ENCODE results near the gene TXNDC2.
A peak's percentile ranks its signal among the peaks of the same experiment; 100 is the strongest.

Gene TXNDC2

DNA sequence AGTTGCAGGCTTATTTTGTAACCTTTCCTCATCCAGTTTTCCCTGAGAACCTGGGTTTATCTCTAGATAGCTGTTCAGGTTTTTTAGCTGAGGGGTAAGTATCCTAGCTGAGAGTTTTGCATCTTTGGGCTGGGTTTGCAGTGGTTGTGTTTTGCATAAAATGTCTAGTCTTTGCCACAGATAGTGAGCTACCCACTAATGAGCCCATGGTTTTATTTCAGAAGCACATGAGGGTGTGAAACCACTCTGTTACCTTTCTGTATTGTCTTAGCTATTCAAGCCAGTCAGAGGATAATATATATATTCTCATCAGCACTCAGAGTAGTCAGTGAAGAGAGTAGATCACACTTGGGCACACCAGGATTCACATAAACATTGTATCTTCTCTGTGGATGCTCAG, 24.6 kb upstream of the TXNDC2 start:
- DNase-seq: no peak

DNA sequence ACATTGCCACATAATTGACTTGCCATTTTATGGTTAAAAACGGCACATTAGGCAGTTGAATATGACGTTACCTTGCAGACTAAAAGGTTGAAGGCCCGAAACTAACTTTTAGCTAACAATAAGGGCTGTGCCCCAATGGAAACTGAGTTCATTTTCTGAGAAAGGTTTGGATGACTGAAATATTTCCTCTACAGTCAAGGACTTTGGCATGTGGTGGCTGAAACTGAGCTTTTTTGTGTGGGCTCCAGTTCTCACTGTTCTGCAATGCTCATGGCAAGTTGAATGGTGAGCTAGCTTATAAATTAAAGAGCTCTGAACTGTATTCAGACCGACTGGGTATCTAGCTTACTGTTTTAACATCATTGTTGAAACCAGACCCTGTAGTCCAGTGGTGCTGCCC, 23.8 kb upstream of the TXNDC2 start:
- no peak for DNase-seq

DNA sequence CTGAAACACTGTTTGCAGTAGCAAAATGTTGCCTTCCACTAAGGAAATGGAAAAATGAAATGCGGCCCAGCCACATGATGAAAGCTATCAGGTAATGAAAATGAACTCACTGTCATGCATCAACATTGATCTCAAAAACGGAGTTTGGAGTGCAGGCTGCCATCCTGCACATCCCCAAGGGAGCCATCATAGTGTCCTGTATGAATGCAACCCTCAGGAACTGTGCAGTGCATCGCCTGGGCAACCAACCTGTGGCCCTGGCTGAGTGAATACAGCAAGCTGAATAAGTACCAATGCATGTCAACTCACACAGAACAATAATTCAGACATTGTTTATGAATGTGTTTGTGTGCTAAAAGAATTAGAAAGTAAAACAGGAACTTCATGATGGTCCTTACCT, 23.1 kb upstream of the TXNDC2 start:
- no peak for DNase-seq

DNA sequence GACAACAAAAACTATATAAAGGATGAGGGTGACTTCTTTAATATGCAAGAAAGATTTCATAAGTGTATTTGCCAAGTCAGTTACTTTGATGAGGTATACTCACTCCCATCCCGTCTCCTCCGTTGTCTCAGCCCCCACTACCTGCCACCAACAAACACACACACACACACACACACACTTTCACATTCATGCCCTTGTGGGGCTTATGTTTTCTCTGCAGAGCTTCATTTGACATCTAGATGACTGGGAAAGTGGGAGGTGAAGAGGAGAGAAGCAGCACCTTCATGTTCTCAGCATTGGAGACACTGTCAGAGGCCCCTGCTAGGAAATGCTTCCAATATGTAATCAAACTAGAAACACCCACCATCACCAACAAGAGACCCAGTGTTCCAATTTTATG, 22.5 kb upstream of the TXNDC2 start:
- DNase-seq: no peak

DNA sequence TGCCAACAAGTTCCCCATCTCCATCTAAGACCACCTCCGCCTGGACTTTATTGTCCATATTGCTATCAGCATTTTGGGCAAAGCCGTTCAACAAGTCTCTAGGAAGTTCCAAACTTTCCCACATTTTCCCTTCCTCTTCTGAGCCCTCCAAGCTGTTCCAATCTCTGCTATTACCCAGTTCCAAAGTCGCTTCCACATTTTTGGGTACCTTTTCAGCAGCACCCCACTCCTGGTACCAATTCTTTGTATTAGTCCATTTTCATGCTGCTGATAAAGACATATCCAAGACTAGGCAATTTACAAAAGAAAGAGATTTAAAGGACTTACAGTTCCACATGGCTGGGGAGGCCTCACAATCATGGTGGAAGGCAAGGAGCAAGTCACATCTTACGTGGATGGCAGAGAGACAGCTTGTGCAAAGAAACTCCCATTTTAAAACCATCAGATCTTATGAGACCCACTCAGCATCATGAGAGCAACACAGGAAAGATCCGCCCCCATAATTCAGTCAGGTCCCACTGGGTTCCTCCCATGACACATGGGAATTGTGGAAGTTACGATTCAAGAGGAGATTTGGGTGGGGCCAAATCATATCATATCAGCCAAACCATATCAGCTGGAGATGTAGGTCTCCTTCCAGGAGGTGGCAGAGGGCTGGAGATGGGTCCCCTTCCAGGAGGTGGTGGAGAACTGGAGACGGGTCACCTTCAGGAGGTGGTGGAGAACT, 19.8 kb upstream of the TXNDC2 start:
- DNase-seq: no peak

DNA sequence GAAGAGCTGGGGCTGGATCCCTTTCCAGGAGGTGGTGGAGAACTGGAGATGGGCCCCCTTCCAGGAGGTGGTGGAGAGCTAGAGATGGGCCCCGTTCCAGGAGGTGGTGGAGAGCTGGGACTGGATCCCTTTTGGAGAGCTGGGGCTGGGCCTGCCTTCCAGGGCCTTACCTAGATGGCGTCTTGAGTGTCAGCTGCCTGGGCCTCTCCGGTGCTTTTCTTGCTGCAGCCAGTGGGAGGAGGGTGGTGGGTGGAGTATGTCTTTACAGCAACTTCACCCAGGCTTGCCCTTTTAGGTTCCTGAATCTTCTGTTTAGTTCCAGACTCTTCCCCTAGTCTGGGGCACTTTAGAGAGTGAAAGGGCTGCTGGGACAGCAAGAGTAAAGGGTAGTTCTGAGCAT, 19.1 kb upstream of the TXNDC2 start:
- DNase-seq: no peak

DNA sequence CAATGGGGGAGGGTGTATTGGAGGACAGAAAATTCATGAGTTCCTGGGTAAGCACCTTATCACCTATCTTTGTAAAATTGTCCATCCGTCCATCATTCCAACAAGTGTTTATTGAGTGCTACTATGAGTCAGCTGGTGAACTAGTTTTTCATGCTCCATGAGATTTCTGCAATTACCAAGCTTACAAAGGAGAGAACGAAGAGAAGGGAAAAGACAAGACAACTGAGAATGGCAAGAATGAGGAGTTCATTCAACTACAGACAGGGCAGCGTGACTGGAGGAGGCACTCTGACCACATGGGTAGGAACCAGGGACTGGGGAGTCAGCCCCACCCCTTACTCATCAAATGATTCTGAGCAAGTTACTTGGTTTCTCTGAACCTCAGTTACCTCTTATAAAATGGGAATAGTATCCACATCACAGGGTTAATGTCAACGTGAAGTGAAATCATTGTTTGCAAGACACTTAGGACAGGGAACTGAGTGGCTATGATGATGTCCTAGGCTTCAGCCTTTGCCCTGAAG, 18.6 kb upstream of the TXNDC2 start:
- no peak for DNase-seq

DNA sequence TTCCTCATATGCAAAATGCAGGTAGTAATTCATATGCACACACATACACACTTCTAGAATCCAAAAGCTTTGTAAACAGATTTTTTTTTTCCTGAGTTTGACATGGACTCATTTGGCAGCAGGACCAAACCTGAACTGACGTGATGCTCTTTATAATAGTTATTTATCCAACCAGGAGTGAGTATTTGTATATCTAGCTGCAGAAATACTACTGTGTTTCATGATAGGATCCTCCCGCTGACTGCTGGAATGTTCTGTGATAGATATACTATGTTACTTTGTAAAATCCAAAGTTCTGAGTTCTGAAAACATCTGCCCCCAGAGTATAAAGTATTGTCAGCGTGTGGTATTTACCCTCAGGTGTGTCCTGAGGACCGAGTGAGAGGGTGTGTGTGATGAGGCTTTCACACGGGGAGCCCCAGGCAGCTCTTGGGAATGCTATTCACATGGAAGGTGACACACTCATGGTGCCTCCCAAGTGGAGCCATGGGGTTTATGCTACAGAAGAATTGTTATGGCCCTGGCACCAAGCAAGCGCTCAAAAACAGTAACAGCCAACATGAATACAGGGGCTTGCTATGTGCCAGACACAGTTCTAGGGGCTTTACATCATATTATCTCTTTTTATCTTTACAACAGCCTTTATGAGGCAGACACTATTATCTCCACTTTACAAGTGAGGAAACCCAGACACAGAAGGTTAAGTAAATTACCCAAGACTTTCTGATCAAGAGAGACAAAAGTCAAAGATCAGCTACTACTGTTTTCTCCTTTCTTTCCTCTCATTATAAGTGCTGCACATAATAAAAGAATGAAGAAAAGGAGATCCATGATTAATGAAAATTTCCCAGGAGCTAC, 16.7 kb upstream of the TXNDC2 start:
- no peak for DNase-seq

DNA sequence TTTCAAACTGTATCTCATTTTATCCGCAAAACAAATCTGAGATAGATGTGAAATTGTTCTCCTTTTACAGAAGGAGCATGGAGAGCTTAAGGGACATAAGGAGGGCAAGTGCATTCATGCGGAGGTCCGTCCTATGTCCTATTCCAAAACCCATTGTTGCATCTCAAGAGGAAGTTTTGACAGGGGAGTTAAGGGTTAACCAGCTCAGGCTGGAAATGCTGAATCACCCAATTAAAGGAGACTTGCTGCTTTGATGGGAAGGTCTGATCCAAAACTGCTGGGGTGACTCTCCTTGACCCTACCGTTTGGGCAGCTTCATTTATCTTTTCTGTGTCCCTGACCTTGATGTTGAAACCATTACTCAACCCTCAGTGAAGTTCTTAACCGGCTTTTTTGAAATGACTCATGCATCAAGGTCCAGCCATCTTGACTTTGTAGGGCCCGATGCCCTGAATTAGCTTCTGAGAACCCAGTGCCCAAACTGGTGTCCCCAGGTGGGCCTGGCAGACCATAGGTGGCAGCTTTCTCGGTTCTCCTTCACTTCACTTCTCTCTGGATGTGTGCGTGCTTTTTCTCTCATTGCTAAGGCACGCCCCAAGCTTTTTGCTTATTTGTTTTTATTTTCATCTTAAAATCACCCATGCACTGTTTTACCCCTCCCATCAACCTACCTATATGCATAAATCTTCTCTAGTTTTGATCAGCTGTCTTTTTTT, 15.9 kb upstream of the TXNDC2 start:
- no peak for DNase-seq

DNA sequence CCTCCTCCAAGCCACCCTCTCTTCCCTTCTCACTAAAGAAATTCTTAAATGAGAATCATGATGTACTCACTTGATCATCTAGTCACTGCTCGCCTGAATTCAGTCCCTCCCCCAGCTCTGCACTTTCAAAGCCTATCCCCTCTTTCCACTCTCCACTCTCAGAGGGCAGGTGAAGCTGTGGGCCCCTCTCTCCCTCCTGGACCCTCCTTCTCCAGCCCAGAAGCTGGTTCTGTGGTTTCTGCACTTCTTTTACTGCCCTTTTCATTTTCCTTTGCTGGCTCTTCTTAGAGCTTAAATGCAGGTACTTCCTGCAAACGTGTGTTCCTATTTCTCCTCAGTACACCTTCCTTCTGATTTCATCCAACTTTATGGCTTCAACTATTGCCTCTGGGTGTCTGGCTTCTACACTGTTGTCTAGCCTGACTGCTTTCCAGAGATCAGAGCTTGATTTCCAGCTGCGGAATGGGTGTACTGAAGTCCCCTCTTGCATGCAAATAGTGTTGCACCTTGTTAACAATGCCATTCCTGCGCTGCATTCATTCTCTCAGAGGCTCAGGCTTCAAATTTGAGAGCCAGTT, 15.3 kb upstream of the TXNDC2 start:
- DNase-seq: no peak

DNA sequence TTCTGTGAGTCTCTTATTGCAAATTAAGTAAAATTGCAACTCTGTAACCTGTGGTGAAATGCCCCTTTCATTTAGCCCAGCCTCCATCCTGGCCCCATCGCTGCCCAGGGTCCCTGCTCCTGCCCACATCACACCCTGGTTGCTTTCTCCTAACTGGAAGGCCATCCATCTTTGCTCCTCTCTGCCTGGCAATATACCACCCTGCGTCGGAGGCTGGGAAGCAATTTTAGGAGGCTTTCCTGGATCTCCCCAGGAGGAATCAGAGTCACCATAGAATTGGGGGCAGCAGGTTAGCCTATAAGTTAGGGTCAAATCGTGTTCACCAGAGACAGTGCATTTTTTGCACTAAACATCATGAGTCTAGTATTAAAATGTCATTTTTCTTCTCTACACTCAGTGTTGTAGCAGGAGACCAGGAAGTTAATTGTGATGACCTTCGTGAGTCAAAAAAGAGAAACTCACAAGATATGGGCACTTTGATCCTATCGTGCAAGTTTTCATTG, 14.5 kb upstream of the TXNDC2 start:
- DNase-seq: no peak

DNA sequence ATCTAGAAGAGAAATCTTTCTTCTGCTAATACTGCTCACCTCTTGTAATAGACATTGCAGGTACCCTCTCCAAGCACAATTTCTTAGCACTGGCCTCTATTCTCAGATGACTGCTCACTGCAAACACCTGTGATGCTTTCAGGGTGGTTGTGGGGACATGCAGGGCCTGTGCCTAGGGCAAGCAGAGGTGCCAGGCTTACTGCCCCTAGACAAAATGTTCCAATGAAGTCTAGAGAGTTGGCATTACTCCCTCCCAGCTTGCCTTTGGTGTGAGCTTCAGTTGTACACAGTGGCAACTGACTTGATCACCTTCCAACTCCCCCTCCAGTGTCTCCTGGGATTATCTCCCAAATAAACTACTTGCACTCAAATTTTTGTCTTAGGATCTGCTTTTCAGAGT, 12.9 kb upstream of the TXNDC2 start:
- DNase-seq: no peak

DNA sequence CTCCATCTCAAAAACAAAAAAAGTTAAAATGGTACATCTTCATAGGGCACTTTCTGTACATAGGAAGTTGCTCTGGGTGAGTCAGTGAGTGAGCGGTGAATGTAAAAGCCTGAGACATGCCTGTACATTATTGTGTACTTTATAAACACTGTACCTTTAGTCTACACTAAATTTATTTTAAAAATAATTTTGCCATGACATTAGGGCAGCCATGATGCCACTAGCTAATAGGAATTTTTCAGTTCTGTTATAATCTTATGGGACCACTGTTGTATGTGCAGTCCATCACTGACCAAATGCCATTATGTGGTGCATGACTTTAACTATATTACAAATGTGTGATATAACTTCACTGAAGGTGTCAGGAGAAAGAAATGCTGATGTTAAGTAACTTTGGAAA, 11.0 kb upstream of the TXNDC2 start:
- DNase-seq: no peak

DNA sequence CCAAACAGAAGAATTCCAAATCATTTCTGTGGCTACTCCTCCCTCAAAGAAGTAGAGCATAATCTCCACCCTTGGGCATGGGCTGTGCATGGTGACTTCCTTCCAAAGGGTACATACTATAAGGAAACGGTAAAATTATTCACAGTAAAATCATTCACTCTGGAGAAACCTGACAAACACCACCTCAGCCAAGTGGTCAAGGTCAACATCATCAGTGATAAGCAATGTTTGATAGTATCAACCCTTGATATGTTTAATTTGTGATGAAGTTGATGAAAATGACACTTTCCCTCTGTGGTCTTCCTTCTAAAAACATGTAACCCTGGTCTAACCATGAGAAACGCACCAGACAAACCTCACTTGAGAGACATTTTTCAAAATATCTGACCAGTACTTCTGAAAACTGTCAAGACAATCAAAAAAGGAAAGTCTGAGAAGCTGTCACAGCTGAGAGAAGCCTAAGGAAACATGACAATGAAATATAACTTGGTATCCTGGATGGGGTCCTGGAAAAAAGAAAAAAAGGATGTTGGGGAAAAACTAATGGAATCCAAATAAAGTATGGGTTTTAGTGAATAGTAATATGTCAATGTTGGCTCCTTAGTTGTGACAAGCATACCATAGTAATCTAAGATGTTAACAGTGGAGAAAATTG, 9.4 kb upstream of the TXNDC2 start:
- DNase-seq: no peak

DNA sequence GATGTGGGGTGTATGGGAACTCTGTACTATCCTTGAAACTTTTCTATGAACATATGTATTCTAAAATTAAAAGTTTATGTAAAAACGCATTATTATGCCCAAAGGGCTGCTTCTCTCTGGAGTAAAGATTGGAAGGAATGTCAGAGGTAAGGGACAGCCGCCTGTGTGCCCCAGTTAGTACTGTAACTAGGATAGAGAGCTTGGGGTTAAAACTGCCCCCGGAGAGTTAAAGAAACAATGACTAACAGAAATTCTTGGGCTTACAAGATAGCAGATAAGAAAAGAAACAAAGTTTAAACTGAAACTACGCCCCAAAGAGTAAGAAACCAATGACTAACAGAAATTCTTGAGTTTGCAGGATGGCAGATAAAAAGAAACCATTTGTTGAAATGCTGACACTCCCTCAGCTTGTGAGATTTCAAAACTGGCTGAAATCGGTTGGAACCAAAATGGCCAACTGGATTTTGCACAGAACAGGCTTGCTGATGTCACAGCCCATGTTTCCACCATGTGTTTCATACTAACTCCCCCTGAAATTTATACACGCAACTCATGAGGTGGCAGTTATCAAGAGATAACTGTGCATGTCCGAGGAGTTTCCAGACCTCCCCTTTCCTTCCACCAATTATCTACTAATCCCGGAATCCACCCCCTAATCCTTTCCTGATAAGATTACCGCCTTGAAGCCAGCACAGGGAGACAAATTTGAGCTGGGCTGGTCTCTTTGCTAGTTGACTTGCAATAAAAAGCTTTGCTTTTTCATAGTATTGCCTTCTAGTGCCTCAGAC, 8.7 kb upstream of the TXNDC2 start:
- peak; percentile 37 for DNase-seq

DNA sequence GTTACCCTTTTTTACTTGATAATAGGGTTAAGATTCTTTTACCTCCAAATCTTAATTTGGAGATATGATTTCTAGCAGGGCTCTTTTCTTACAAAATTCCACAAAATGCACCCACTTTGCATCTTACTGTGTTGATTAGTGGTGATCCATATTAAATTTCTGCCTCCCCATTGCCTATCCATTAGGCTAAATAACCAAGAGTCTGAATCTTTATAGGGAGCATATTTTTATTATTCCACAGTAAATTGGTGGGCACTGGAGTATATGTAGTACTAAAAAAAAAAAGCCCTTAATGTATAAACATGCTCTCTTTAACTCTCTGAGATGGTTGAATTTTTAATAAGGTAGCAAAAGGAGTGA, 8.1 kb upstream of the TXNDC2 start:
- no peak for DNase-seq

DNA sequence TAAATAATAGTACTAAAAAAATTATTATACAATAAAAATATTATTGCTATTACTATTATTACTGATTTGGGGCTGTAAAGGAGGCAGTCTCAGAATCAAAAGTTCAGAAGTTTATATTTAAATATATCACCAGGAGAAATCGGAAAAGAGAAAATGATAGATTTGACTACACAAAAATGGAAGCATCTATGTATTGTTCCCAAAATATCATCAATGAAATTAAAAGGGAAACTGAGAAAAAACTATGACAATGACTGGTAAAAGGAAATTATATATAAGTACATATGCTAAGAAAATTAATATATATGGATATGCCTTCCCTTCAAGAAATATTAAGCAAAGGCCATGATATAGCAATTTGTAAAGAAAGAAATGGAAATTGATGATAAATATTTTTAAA, 7.7 kb upstream of the TXNDC2 start:
- DNase-seq: no peak

DNA sequence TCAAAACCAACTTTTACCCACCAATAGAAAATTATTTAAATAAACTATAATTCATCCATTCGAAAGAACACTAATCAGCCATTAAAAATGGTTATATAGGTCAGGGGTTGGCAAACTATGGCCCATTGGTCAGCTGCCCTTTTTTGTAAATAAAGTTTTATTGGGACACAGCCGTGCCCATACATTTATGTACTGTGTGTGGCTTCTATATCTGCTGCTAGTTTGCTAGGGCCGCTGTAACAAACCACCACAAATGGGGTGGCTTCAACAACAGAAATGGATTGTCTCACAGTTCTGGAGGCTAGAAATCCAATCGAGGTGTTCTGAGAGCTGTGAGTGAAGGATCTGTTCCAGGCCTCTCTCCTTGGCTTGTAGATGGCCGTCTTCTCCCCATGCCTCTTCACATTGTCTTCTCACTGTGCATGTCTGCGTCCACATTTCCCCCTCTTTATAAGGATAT, 7.0 kb upstream of the TXNDC2 start:
- DNase-seq: no peak

DNA sequence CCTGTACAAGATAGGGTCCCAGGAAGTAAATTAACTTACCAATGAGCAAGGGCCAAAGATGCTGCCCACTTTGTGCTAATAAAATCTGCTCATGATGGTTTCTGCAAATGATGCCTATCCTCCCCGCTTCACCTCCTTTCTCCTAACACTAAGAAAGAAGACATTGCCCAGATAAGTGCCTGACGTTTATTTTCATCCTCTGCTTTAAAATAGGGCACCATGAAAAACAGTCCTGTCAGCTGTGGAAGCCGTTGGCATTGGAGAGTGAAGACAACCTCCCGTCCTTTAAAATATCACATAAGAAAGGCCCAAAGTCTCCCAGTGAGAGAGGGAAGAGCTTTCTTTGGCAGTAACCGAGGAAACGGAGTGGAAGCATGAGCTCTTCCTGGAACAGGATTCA, 1.7 kb upstream of the TXNDC2 start:
- no peak for DNase-seq

DNA sequence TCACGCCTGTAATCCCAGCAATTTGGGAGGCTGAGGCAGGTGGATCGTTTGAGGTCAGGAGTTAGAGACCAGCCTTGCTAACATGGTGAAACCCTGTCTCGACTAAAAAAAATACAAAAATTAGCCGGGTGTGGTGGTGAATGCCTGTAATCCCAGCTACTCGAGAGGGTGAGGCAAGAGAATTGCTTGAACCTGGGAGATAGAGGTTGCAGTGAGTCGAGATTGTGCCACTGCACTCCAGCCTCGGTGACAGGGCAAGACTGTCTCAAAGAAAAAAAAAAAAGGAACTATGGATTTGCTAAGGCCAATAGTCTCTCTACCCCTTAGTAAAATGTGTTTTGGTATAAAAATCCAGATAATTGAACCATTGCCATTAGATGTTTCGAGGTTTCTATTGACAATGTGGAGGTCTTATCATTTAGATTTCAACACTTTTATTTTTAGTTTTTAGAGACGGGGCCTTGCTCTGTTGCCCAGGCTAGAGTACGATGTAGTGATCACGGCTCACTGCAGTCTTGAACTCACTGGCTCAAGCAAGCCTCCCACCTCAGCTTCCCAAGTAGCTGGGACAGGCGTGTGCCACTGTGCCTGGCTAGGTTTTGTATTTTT, 1.1 kb upstream of the TXNDC2 start:
- no peak for DNase-seq

DNA sequence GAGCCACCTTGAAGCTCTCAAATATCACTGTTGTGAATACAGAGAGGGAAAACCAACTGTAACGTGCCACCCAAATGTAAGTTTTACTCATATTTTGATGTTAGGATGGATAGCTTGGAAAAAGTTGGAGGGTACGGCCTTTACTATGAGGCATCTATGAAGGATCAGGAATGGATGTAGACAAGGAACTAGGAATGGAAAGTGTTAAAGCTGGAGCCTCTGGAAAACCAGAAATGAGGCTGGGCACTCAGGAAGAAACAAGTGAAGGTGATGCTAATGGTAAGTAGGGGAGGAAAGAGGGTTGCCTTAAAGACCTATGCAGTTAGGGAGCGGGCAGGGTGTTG, 204 bp downstream of the TXNDC2 start:
- DNase-seq: no peak

All from T1000 (cell line).